Keratinocyte (primary cell): Measurements from ENCODE around the gene PXDN.

ENCODE experiments used
- EZH2 ChIP-seq: IDR thresholded peaks from one replicate; pipeline ENCODE4 v1.6.1; 2012; ENCODE audit warnings: inconsistent platforms, mild to moderate bottlenecking, low read length, moderate library complexity
- TF ChIP-seq, protein P1 (sequence below), 3 experiments: IDR thresholded peaks in 1 of 3; conservative IDR thresholded peaks in 1 of 3; optimal IDR thresholded peaks in 1 of 3; 2 replicates in 2 of 3; 3 replicates in 1 of 3; pipeline versions ENCODE3 to v1.5.1; 2011; ENCODE audit warnings: low read length in 3 of 3, mild to moderate bottlenecking in 3 of 3, moderate library complexity in 2 of 3, control low read depth in 1 of 3, inconsistent platforms in 1 of 3; ENCODE audit not compliant: insufficient read depth in 2 of 3; ENCODE audit errors: extremely low read depth in 1 of 3

DNA sequence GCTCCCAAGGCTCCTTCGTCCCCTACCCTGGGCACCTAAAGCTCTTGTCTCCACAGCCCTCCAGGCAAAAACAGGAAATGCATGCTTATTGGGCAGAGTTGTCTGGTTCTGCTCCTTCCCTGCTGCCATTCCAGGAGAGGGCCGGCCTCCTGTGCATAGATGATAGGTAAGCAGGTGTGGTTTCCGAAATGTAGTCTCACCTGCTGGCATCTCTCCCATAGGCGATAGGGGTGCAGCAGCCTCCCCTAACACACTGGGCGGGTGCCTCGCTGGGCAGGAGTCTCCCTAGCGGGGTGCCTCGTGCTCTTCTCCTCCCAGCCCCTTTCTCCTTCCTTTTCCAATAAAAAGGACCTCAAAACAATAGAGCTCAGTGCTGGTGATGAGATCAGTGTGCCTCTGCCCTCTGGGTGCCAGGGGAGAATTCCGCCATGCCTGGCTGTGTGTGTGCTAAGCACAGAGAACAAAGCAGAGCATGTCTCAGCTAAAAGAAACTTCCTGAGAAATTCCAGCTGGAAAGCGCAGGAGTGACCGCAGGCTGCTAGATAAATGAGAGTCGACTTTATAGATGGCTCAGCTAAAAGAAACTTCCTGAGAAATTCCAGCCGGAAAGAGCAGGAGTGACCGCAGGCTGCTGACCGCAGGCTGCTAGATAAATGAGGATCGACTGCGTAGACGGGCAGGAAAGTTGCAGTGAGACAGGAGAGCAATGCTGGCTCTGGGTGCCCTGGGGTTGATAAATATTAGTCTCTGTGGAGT is 11.3 kb upstream of the PXDN start:
- TF ChIP-seq, protein P1, sequence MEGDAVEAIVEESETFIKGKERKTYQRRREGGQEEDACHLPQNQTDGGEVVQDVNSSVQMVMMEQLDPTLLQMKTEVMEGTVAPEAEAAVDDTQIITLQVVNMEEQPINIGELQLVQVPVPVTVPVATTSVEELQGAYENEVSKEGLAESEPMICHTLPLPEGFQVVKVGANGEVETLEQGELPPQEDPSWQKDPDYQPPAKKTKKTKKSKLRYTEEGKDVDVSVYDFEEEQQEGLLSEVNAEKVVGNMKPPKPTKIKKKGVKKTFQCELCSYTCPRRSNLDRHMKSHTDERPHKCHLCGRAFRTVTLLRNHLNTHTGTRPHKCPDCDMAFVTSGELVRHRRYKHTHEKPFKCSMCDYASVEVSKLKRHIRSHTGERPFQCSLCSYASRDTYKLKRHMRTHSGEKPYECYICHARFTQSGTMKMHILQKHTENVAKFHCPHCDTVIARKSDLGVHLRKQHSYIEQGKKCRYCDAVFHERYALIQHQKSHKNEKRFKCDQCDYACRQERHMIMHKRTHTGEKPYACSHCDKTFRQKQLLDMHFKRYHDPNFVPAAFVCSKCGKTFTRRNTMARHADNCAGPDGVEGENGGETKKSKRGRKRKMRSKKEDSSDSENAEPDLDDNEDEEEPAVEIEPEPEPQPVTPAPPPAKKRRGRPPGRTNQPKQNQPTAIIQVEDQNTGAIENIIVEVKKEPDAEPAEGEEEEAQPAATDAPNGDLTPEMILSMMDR (optimal IDR thresholded peaks at IDR 0.05 in 1 of 3, IDR thresholded peaks at IDR 0.05 in 1 of 3, conservative IDR thresholded peaks at IDR 0.05 in 1 of 3; ENCODE audit: extremely low read depth in 1 of 3, insufficient read depth in 2 of 3, low read length in 3 of 3), result no peak
- no peak for TF ChIP-seq EZH2
